Measurements from ENCODE around the gene LY86. TPM values are rescaled to one million over a fixed set of nuclear protein-coding genes. Genes with fewer than 3 reads are reported as not detected.

The LY86 gene
- total RNA-seq, 4 donors from 2014 or later, result 0.73 to 4.4 TPM; not detected in 2

GRCh38 chr6:6564154-6564553 is 24.4 kb upstream of the LY86 start:
- TF ChIP-seq CTCF (IDR thresholded peaks at IDR 0.05) (no peak), POLR2A (IDR thresholded peaks at IDR 0.05) (no peak)
- Histone ChIP-seq H3K27ac (no peak overlapping the region), H3K4me3 (no peak overlapping the region), H3K36me3 (no peaks in the 10 kb centered on the region), H3K27me3 (no peaks in the 10 kb centered on the region), H3K9me3 (no peaks in the 10 kb centered on the region), H3K4me1 (no peaks in the 10 kb centered on the region)
- DNase-seq, result no peak
- intact Hi-C loops (cut with DNase I; ENCODE audit: low total_unique reads), result no loop called here

GRCh38 chr6:6565069-6565468 is 23.5 kb upstream of the LY86 start:
- no peak for DNase-seq
- Histone ChIP-seq H3K36me3 (no peaks in the 10 kb centered on the region), H3K27me3 (no peaks in the 10 kb centered on the region), H3K9me3 (no peaks in the 10 kb centered on the region), H3K27ac (no peak overlapping the region), H3K4me1 (no peaks in the 10 kb centered on the region), H3K4me3 (no peak overlapping the region)
- TF ChIP-seq POLR2A (IDR thresholded peaks at IDR 0.05) (no peak), CTCF (IDR thresholded peaks at IDR 0.05) (no peak)
- intact Hi-C loops (cut with DNase I; ENCODE audit: low total_unique reads), result no loop called here

- no peak overlapping the region for H3K4me3 ChIP-seq
- intact Hi-C loops (cut with DNase I; ENCODE audit: low total_unique reads), result no loop called here
- H3K27me3 ChIP-seq, result no peaks in the 10 kb centered on the region
- TF ChIP-seq POLR2A (IDR thresholded peaks at IDR 0.05), result no peak
- H3K36me3 ChIP-seq, result no peaks in the 10 kb centered on the region
- H3K27ac ChIP-seq, result no peak overlapping the region
- no peaks in the 10 kb centered on the region for H3K4me1 ChIP-seq
- H3K9me3 ChIP-seq, result no peaks in the 10 kb centered on the region
- DNase-seq, result no peak
Measured at GRCh38 chr6:6565488-6565887, 23.0 kb upstream of the LY86 start.

- Histone ChIP-seq H3K9me3 (no peaks in the 10 kb centered on the region), H3K4me3 (no peak overlapping the region), H3K36me3 (no peaks in the 10 kb centered on the region), H3K4me1 (no peaks in the 10 kb centered on the region), H3K27me3 (no peaks in the 10 kb centered on the region), H3K27ac (no peak overlapping the region)
- intact Hi-C loops (cut with DNase I; ENCODE audit: low total_unique reads), result no loop called here
- no peak for DNase-seq
- TF ChIP-seq CTCF (IDR thresholded peaks at IDR 0.05) (no peak), POLR2A (IDR thresholded peaks at IDR 0.05) (no peak)
Measured at GRCh38 chr6:6566766-6567165, 21.8 kb upstream of the LY86 start.

GRCh38 chr6:6569096-6569810 is 19.3 kb upstream of the LY86 start:
- TF ChIP-seq CTCF (IDR thresholded peaks at IDR 0.05), result no peak
- H3K9me3 ChIP-seq, result no peaks in the 10 kb centered on the region
- no peak overlapping the region for H3K27ac ChIP-seq
- intact Hi-C loops (cut with DNase I; ENCODE audit: low total_unique reads), result no loop called here
- no peak for DNase-seq
- no peaks in the 10 kb centered on the region for H3K4me1 ChIP-seq
- no peak overlapping the region for H3K4me3 ChIP-seq
- no peaks in the 10 kb centered on the region for H3K27me3 ChIP-seq
- H3K36me3 ChIP-seq, result no peaks in the 10 kb centered on the region

GRCh38 chr6:6569811-6570164 is 18.7 kb upstream of the LY86 start:
- intact Hi-C loops (cut with DNase I; ENCODE audit: low total_unique reads), result no loop called here
- Histone ChIP-seq H3K27me3 (no peaks in the 10 kb centered on the region), H3K4me3 (no peak overlapping the region), H3K27ac (no peak overlapping the region), H3K36me3 (no peaks in the 10 kb centered on the region), H3K9me3 (no peaks in the 10 kb centered on the region), H3K4me1 (no peaks in the 10 kb centered on the region)
- DNase-seq, result no peak
- TF ChIP-seq POLR2A (IDR thresholded peaks at IDR 0.05) (no peak), CTCF (IDR thresholded peaks at IDR 0.05) (no peak)

All from uterus (tissue), 4 donors.